Endodermal cell (in vitro differentiated cells): ENCODE measurements around the gene MYRIP. TPM values are rescaled to one million over a fixed set of nuclear protein-coding genes. Genes with fewer than 3 reads are reported as not detected.

Experiments used
- DNase-seq: peaks from one replicate; pipeline ENCODE4 v3.0.0-alpha.2; 2017
- H3K27ac ChIP-seq: 2 replicates; pipeline ENCODE4 v1.5.1; 2013; ENCODE audit warnings: mild to moderate bottlenecking, low read depth, low read length, moderate library complexity
- H3K27me3 ChIP-seq: 2 replicates; pipeline ENCODE4 v1.6.1; 2013; ENCODE audit warnings: mild to moderate bottlenecking, low read length, moderate library complexity; ENCODE audit not compliant: insufficient read depth, control insufficient read depth, poor library complexity, severe bottlenecking
- H3K36me3 ChIP-seq: 2 replicates; pipeline ENCODE4 v1.7.0; 2013; ENCODE audit warnings: mild to moderate bottlenecking, low read length, moderate library complexity; ENCODE audit not compliant: control insufficient read depth, insufficient read depth
- H3K4me1 ChIP-seq: one replicate; pipeline ENCODE4 v1.7.0; 2013; ENCODE audit warnings: low read length; ENCODE audit not compliant: control insufficient read depth, insufficient read depth
- H3K4me3 ChIP-seq: 2 replicates; pipeline ENCODE4 v1.5.1; 2013; ENCODE audit warnings: mild to moderate bottlenecking, low read length, moderate library complexity
- H3K9ac ChIP-seq: 2 replicates; pipeline ENCODE4 v1.6.1; 2013; ENCODE audit warnings: mild to moderate bottlenecking, low read length, moderate library complexity; ENCODE audit not compliant: poor library complexity, severe bottlenecking; ENCODE audit errors: extremely low read depth
- H3K9me3 ChIP-seq: 2 replicates; pipeline ENCODE4 v1.6.1; 2013; ENCODE audit warnings: mild to moderate bottlenecking, low read length, moderate library complexity; ENCODE audit not compliant: control insufficient read depth
- H3K27ac Mint-ChIP-seq: 2 replicates; pipeline ENCODE4 v1.8.0; 2020; ENCODE audit warnings: mixed read lengths
- H3K27me3 Mint-ChIP-seq: 2 replicates; pipeline ENCODE4 v1.8.0; 2021; ENCODE audit warnings: mild to moderate bottlenecking, mixed read lengths; ENCODE audit not compliant: insufficient read depth
- H3K36me3 Mint-ChIP-seq: 2 replicates; pipeline ENCODE4 v1.8.0; 2020; ENCODE audit warnings: low read depth, mixed read lengths
- H3K4me1 Mint-ChIP-seq: 2 replicates; pipeline ENCODE4 v1.8.0; 2020; ENCODE audit warnings: mixed read lengths
- H3K4me3 Mint-ChIP-seq: 2 replicates; pipeline ENCODE4 v1.8.0; 2020; ENCODE audit warnings: mild to moderate bottlenecking, moderate library complexity, mixed read lengths
- H3K9me3 Mint-ChIP-seq: 2 replicates; pipeline ENCODE4 v1.8.0; 2020; ENCODE audit warnings: mild to moderate bottlenecking, mixed read lengths
- WGBS, 2 experiments: methylation state at CpG; one replicate each; pipeline versions ENCODE4 v1.1.5 to v1.1.7; 2013; ENCODE audit warnings: missing lambda C conversion rate in 2 of 2, mixed read lengths in 1 of 2; ENCODE audit not compliant: insufficient coverage in 1 of 2, insufficient read length in 1 of 2; 5-methylcytosine and 5-hydroxymethylcytosine counted together
- total RNA-seq, 2 donors: library from RNA; stranded (reverse); fragmentation: NEBNext Ultra II Directional in 1 of 2; extraction: Animal tissue kit (Norgen Biotek cat#: 25700) in 1 of 2; gene quantifications; 2 replicates in 1 of 2; 3 replicates in 1 of 2; pipeline ENCODE4 v1.2.1, GENCODE V29; 2021
- TF ChIP-seq, protein P1 (sequence below): fragments of 200-600 bp; sonication (generic); conservative IDR thresholded peaks from 2 replicates; pipeline ENCODE4 v1.5.0; 2021; ENCODE audit warnings: antibody characterized with exemption, mild to moderate bottlenecking

The MYRIP gene
- total RNA-seq, 2 donors from 2014 or later: 4.3 to 4.6 TPM

DNA sequence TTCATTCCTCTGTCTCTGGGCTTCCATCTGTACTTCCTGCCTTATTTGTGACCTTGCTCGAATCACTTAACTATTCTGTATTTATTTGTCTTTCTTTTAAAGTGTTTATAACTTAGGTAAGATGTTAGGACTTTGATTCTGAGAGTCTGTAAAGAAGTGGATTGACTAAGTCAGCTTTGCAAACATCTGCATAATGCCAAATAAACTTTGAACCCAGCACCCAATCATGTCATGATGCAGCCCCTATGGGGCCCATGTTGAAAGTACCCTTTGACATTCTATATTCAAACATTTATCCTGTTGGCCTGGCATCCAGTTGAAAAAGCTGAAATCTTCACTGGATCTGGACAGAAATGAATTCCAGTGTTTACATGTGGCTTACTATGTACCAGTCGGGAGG is 3.8 kb upstream of the MYRIP start:
- TF ChIP-seq, protein P1, sequence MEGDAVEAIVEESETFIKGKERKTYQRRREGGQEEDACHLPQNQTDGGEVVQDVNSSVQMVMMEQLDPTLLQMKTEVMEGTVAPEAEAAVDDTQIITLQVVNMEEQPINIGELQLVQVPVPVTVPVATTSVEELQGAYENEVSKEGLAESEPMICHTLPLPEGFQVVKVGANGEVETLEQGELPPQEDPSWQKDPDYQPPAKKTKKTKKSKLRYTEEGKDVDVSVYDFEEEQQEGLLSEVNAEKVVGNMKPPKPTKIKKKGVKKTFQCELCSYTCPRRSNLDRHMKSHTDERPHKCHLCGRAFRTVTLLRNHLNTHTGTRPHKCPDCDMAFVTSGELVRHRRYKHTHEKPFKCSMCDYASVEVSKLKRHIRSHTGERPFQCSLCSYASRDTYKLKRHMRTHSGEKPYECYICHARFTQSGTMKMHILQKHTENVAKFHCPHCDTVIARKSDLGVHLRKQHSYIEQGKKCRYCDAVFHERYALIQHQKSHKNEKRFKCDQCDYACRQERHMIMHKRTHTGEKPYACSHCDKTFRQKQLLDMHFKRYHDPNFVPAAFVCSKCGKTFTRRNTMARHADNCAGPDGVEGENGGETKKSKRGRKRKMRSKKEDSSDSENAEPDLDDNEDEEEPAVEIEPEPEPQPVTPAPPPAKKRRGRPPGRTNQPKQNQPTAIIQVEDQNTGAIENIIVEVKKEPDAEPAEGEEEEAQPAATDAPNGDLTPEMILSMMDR: no peak
- Histone ChIP-seq H3K9me3 (peaks cover 6% of the 10 kb centered on the region), H3K4me1 (no peaks in the 10 kb centered on the region), H3K36me3 (no peaks in the 10 kb centered on the region), H3K27me3 (peaks cover 55% of the 10 kb centered on the region), H3K9ac (no peak overlapping the region), H3K27ac (no peak overlapping the region), H3K4me3 (no peak overlapping the region)
- H3K27me3 Mint-ChIP-seq: peaks cover 52% of the 10 kb centered on the region
- no peak overlapping the region for H3K4me3 Mint-ChIP-seq
- H3K27ac Mint-ChIP-seq: no peak overlapping the region
- 86 to 94% methylated on average over 1 to 2 of the region's 2 CpGs for WGBS, 2 experiments
- no peaks in the 10 kb centered on the region for H3K36me3 Mint-ChIP-seq
- peaks cover 11% of the 10 kb centered on the region for H3K4me1 Mint-ChIP-seq
- no peak for DNase-seq
- peaks cover 10% of the 10 kb centered on the region for H3K9me3 Mint-ChIP-seq

DNA sequence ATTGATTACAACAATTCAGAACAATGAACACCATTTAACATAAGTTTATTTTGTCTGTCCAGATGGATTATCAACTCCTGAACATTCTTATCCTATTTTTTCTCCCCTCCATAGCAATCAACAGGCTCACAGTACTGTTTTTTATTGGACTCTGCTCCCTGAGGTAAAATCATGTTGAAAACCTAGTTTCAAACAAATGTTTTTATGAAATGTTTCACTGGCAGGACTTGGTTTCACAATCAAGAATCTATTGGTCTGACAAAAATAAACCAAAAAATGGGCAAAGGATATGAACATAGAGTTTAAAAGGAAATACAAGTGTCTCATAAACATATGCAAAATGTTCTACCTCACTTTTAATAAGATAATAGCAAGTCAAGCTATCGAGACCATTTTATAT is 2.6 kb upstream of the MYRIP start:
- WGBS, 2 experiments: 91 to 100% methylated on average over 1 of the region's 1 CpG
- peaks cover 6% of the 10 kb centered on the region for H3K9me3 ChIP-seq
- H3K36me3 ChIP-seq: no peaks in the 10 kb centered on the region
- DNase-seq: no peak
- H3K4me3 Mint-ChIP-seq: no peak overlapping the region
- H3K27me3 ChIP-seq: peaks cover 67% of the 10 kb centered on the region
- H3K4me1 Mint-ChIP-seq: peaks cover 14% of the 10 kb centered on the region
- H3K9me3 Mint-ChIP-seq: peaks cover 10% of the 10 kb centered on the region
- H3K27me3 Mint-ChIP-seq: peaks cover 64% of the 10 kb centered on the region
- H3K27ac ChIP-seq: no peak overlapping the region
- no peak overlapping the region for H3K4me3 ChIP-seq
- no peaks in the 10 kb centered on the region for H3K36me3 Mint-ChIP-seq
- H3K27ac Mint-ChIP-seq: no peak overlapping the region
- TF ChIP-seq, protein P1: no peak
- no peaks in the 10 kb centered on the region for H3K4me1 ChIP-seq
- no peak overlapping the region for H3K9ac ChIP-seq

DNA sequence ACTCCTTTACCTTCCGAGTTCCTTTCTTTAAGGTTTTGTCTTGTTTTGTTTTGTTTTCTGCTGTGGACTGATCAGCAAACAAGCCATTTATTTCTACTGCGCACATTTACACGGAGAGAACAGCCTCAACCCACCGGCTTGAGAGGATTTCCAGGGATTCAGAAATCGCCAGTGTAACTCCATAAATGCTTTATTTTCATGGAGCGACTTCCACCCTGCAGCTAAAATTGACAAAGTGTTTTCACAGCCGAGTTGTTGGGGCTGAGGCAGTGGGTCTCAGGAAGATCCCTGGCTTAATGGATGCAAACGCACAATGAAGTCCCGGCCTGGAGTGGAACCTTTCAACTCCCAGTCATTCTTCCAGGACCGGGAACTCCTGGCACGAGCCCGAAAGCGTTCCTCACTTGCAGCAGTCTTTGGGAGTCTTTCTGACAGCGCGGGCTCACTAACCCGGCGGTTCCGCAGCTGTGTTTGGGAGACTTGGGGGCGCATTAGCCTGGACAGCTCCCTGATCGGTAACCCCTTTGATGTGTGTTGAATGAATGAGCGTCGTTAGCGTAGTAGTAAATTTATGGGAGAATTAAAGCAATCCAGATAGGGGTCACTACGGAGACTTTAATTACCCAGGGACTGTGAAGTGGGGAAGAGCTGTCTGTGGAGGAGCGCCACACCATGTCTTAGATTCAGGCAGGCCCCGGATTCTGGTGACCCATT is 785 bp upstream of the MYRIP start:
- WGBS, 2 experiments: 9 to 12% methylated on average over 13 to 26 of the region's 26 CpGs
- Mint-ChIP-seq H3K4me1 (peaks cover 14% of the 10 kb centered on the region), H3K4me3 (peak overlapping the region; percentile 68), H3K27ac (peak overlapping the region; percentile 15), H3K9me3 (peaks cover 6% of the 10 kb centered on the region), H3K27me3 (peaks cover 74% of the 10 kb centered on the region), H3K36me3 (no peaks in the 10 kb centered on the region)
- Histone ChIP-seq H3K4me1 (no peaks in the 10 kb centered on the region), H3K27me3 (peaks cover 73% of the 10 kb centered on the region), H3K36me3 (no peaks in the 10 kb centered on the region), H3K27ac (no peak overlapping the region), H3K4me3 (peak overlapping the region; percentile 81), H3K9me3 (peaks cover 6% of the 10 kb centered on the region), H3K9ac (no peak overlapping the region)
- peak; percentile 85 for DNase-seq
- TF ChIP-seq, protein P1: no peak
